GM12878 (cell line): ENCODE results near the gene VPS54. TPM values are rescaled to one million over a fixed set of nuclear protein-coding genes. Genes with fewer than 3 reads are reported as not detected.
A peak's percentile ranks its signal among the peaks of the same experiment; 100 is the strongest.

Source experiments
- ATAC-seq: fragments of 200-7000 bp; cut with Tn5 transposase; 3 replicates; pipeline ENCODE4 v1.9.1; 2020; ENCODE audit warnings: mild to moderate bottlenecking, moderate library complexity
- BruUV-seq: library from RNA; stranded (reverse); fragments of 400-500 nt; replicated peaks from 2 replicates; lab custom pipeline; 2021; lab: Mats Ljungman, UMichigan
- CTCF ChIA-PET: fragments of 300-600 bp; sonication (Branson Sonifier 250); formaldehyde crosslinking; extraction: SDS; loops from one replicate; lab custom pipeline; 2021; ENCODE audit warnings: inconsistent platforms; lab: Yijun Ruan, JAX
- POLR2A ChIA-PET: fragments of 350-600 bp; formaldehyde crosslinking; extraction: SDS; loops from one replicate; lab custom pipeline; 2021; ENCODE audit warnings: inconsistent platforms; lab: Charles Lee
- RAD21 ChIA-PET: fragments of 300-600 bp; sonication (Branson Sonifier 250); formaldehyde crosslinking; loops from one replicate; lab custom pipeline; 2023; ENCODE audit warnings: antibody characterized with exemption; ENCODE audit not compliant: unreplicated experiment; lab: Charles Lee
- SMC1A ChIA-PET: fragments of 300-600 bp; sonication (Branson Sonifier 250); formaldehyde crosslinking; loops from one replicate; lab custom pipeline; 2023; ENCODE audit not compliant: unreplicated experiment, uncharacterized antibody; lab: Charles Lee
- DNase-seq: peaks from one replicate; pipeline ENCODE4 v3.0.0-alpha.2; 2011; ENCODE audit warnings: low read depth, low spot score
- FAIRE-seq: peaks from 3 replicates; lab custom pipeline; 2011; peaks lifted over from hg19 to GRCh38; lab: Jason Lieb, UNC
- H2AFZ ChIP-seq: 2 replicates; pipeline ENCODE4 v1.6.0; 2011; ENCODE audit warnings: low read depth, low read length, control low read depth; ENCODE audit not compliant: control insufficient read depth
- H3K27ac ChIP-seq: 2 replicates; pipeline ENCODE4 v1.5.1; 2011; ENCODE audit warnings: control low read depth; ENCODE audit not compliant: control insufficient read depth, insufficient read depth
- H3K27me3 ChIP-seq, 2 experiments: replicated peaks in 1 of 2; 2 replicates each; pipeline versions ENCODE4 v1.6.0 to v1.6.1; 2011; ENCODE audit warnings: low read length in 1 of 2; ENCODE audit not compliant: control insufficient read depth in 2 of 2, insufficient read depth in 2 of 2
- H3K36me3 ChIP-seq, 2 experiments: 2 replicates each; pipeline ENCODE4 v1.5.1; 2011; ENCODE audit warnings: low read length in 1 of 2; ENCODE audit not compliant: control insufficient read depth in 2 of 2, insufficient read depth in 2 of 2
- H3K4me1 ChIP-seq: 2 replicates; pipeline ENCODE4 v1.6.1; 2011; ENCODE audit warnings: mild to moderate bottlenecking, low read length, moderate library complexity, mixed read lengths; ENCODE audit not compliant: control insufficient read depth, insufficient read depth
- H3K4me2 ChIP-seq: 2 replicates; pipeline ENCODE4 v1.6.0; 2011; ENCODE audit warnings: control low read depth; ENCODE audit not compliant: control insufficient read depth, insufficient read depth
- H3K4me3 ChIP-seq: fragments of 200-600 bp; sonication (generic); 2 replicates; pipeline ENCODE4 v1.5.1; 2016
- H3K79me2 ChIP-seq: 2 replicates; pipeline ENCODE4 v1.6.0; 2011; ENCODE audit warnings: low read length; ENCODE audit not compliant: control insufficient read depth, insufficient read depth
- H3K9ac ChIP-seq: 2 replicates; pipeline ENCODE4 v1.8.0; 2011; ENCODE audit warnings: low read length, control low read depth, mixed read lengths; ENCODE audit not compliant: control insufficient read depth, insufficient read depth
- H3K9me3 ChIP-seq: replicated peaks from 3 replicates; pipeline ENCODE4 v1.5.1; 2011; ENCODE audit warnings: mild to moderate bottlenecking, low read length; ENCODE audit not compliant: control insufficient read depth, insufficient read depth
- H4K20me1 ChIP-seq: 2 replicates; pipeline ENCODE4 v1.6.0; 2011; ENCODE audit not compliant: control insufficient read depth, insufficient read depth
- ATF3 ChIP-seq: IDR thresholded peaks from 2 replicates; pipeline ENCODE4 v1.6.1; 2011; ENCODE audit warnings: low read depth, mild to moderate bottlenecking, low read length, moderate library complexity, borderline replicate concordance; ENCODE audit errors: extremely low read depth
- BACH1 ChIP-seq: fragments of 450-650 bp; IDR thresholded peaks from 2 replicates; pipeline ENCODE4 v1.6.1; 2017; ENCODE audit warnings: mild to moderate bottlenecking, borderline replicate concordance
- CEBPB ChIP-seq, 2 experiments: fragments of 150-350 bp in 1 of 2; IDR thresholded peaks; 2 replicates each; pipeline ENCODE4 v1.6.1; 2012 to 2014; ENCODE audit warnings: low read depth in 2 of 2, low read length in 2 of 2, borderline replicate concordance in 1 of 2, inconsistent platforms in 1 of 2
- CEBPZ ChIP-seq: fragments of 150-350 bp; IDR thresholded peaks from 2 replicates; pipeline ENCODE4 v1.6.1; 2016; ENCODE audit warnings: low read depth, low read length
- ELK1 ChIP-seq: IDR thresholded peaks from 2 replicates; pipeline ENCODE4 v1.6.1; 2012; ENCODE audit warnings: low read depth, low read length, improper control_type of control experiment
- ETV6 ChIP-seq, 2 experiments: fragments of 450-650 bp in 1 of 2; IDR thresholded peaks in 1 of 2; conservative IDR thresholded peaks in 1 of 2; 2 replicates each; pipeline ENCODE4 v1.6.1; 2014; ENCODE audit warnings: antibody characterized with exemption in 1 of 2, borderline replicate concordance in 1 of 2, low read depth in 1 of 2, mild to moderate bottlenecking in 1 of 2, moderate library complexity in 1 of 2
- IRF5 ChIP-seq: fragments of 450-650 bp; IDR thresholded peaks from 2 replicates; pipeline ENCODE4 v1.6.1; 2017; ENCODE audit warnings: borderline replicate concordance
- NBN ChIP-seq: fragments of 450-650 bp; IDR thresholded peaks from 2 replicates; pipeline ENCODE4 v1.6.1; 2016
- NFIC ChIP-seq: IDR thresholded peaks from 2 replicates; pipeline ENCODE4 v1.6.1; 2012; ENCODE audit warnings: low read depth, mild to moderate bottlenecking, inconsistent platforms, low read length, moderate library complexity
- NFXL1 ChIP-seq: fragments of 450-650 bp; IDR thresholded peaks from 2 replicates; pipeline ENCODE4 v1.6.1; 2017; ENCODE audit warnings: antibody characterized with exemption, mild to moderate bottlenecking, borderline replicate concordance
- PBX3 ChIP-seq: IDR thresholded peaks from 2 replicates; pipeline ENCODE4 v1.6.1; 2011; ENCODE audit warnings: mild to moderate bottlenecking, low read depth, low read length, moderate library complexity; ENCODE audit not compliant: insufficient replicate concordance
- RB1 ChIP-seq: fragments of 450-650 bp; formaldehyde crosslinking; IDR thresholded peaks from 2 replicates; pipeline ENCODE4 v1.6.1; 2017; ENCODE audit warnings: mild to moderate bottlenecking, borderline replicate concordance
- SIN3A ChIP-seq: IDR thresholded peaks from 2 replicates; pipeline ENCODE4 v1.6.1; 2012; ENCODE audit warnings: low read depth, low read length, improper control_type of control experiment
- TCF12 ChIP-seq: IDR thresholded peaks from 2 replicates; pipeline ENCODE4 v1.6.1; 2011; ENCODE audit warnings: low read depth, mild to moderate bottlenecking, low read length
- TCF7 ChIP-seq: IDR thresholded peaks from 2 replicates; pipeline ENCODE4 v1.6.1; 2014; ENCODE audit warnings: antibody characterized with exemption, borderline replicate concordance
- USF1 ChIP-seq: IDR thresholded peaks from 2 replicates; pipeline ENCODE4 v1.6.1; 2011; ENCODE audit warnings: borderline replicate concordance, low read depth, mild to moderate bottlenecking, moderate library complexity, mixed read lengths, low read length; ENCODE audit not compliant: insufficient read depth; ENCODE audit errors: extremely low read length
- WGBS: methylation state at CpG from one replicate; pipeline ENCODE4 v1.1.6; 2016; ENCODE audit warnings: low lambda C conversion rate; ENCODE audit not compliant: insufficient replicate concordance, insufficient coverage; ENCODE audit errors: missing lambda C conversion rate; 5-methylcytosine and 5-hydroxymethylcytosine counted together
- in situ Hi-C: fragments of 300-500 bp; cut with MboI; formaldehyde crosslinking; loops from 9 replicates; pipeline ENCODE4 v1.14.3; 2018; ENCODE audit warnings: mixed read lengths
- intact Hi-C: fragments of 100-400 bp; cut with micrococcal nuclease; formaldehyde crosslinking; loops from one replicate; pipeline ENCODE4 v1.14.2; 2022; ENCODE audit not compliant: unreplicated experiment
- polyA plus RNA-seq, 11 experiments: library from polyadenylated mRNA; depleted of rRNA in 4 of 11; unstranded in 6 of 11; stranded (reverse) in 5 of 11; fragments of >200 nt; fragmentation: Nextera tagmentation in 4 of 11; fragmentation: Illumina TruSeq in 1 of 11; extraction: Ambion mirVana in 4 of 11; extraction: Trizol in 1 of 11; gene quantifications; 1 replicate in 1 of 11; 2 replicates in 10 of 11; pipeline versions ENCODE4 v1.2.1 to v1.2.3, GENCODE V29; 2011 to 2016; ENCODE audit warnings: inconsistent platforms in 2 of 11, missing spikeins in 2 of 11, low read depth in 1 of 11
- total RNA-seq, 4 experiments: library from RNA; depleted of rRNA in 3 of 4; stranded (reverse); fragments of >200 nt in 3 of 4; fragmentation: Illumina TruSeq in 1 of 4; extraction: Trizol in 1 of 4; gene quantifications; 2 replicates each; pipeline versions ENCODE4 v1.2.1 to v1.2.3, GENCODE V29; 2013 to 2021

Gene VPS54
- total and polyA plus RNA-seq, 10 of the 15 experiments (the other 5 are each of a cell fraction or from before 2014, with no cell fraction given) = 1.6 to 16.2 (median 9.3) TPM

DNA sequence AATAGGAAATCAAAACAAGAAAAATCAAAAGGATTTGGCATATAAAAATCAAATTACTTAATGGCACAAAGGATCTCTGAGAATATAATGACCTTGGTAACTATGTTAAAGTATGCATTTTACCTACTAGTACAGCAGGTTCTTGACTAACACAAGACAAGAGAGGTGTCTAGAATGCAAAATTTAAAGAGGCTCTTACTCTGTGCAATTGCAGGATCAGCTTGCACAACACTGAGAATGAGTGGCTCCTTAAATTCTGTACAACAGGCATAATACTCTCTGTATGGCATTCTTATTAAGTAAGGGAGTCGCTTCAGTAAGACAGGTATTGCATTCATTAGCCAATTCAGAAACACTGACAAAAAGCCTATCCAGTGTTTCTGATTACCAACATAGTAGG is 104.9 kb downstream of the VPS54 start:
- FAIRE-seq = peak; percentile 81
- RAD21 ChIA-PET = no interaction called here
- no TSS peak for BruUV-seq

More for the DNA sequence above, 104.9 kb downstream of the VPS54 start:
- H3K9me3 ChIP-seq = no peaks in the 10 kb centered on the region
- ATAC-seq = no peak
- H3K4me1 ChIP-seq = no peaks in the 10 kb centered on the region
- H3K36me3 ChIP-seq = peaks cover 0 to 11% of the 10 kb centered on the region in 2 experiments; a peak in 3 of 4 replicates
- H3K4me2 ChIP-seq = no peak overlapping the region
- H3K79me2 ChIP-seq = no peaks in the 10 kb centered on the region
- H3K9ac ChIP-seq = no peak overlapping the region
- SMC1A ChIA-PET = interaction anchor here (1.2 kb wide), 1 partner anchor 28 kb away, joined by 3 read pairs; no protein-coding TSS in a partner anchor
- no peaks in the 10 kb centered on the region for H4K20me1 ChIP-seq
- H3K27ac ChIP-seq = no peak overlapping the region
- TF ChIP-seq SIN3A = no peak
- no peak for TF ChIP-seq TCF7
- no peak for TF ChIP-seq CEBPZ
- no peak for TF ChIP-seq NFXL1
- TF ChIP-seq IRF5 = no peak
- TF ChIP-seq CEBPB (IDR thresholded peaks at IDR 0.05; ENCODE audit: borderline replicate concordance in 1 of 2, low read depth in 2 of 2, low read length in 2 of 2) = no peak
- TF ChIP-seq NFIC = no peak
- TF ChIP-seq PBX3 = no peak
- TF ChIP-seq NBN = no peak
- TF ChIP-seq USF1 = no peak
- TF ChIP-seq ETV6 (conservative IDR thresholded peaks at IDR 0.05 in 1 of 2, IDR thresholded peaks at IDR 0.05 in 1 of 2; ENCODE audit: borderline replicate concordance in 1 of 2, low read depth in 1 of 2) = no peak
- no peak for TF ChIP-seq RB1
- TF ChIP-seq ELK1 = no peak
- TF ChIP-seq TCF12 = no peak
- no peak for TF ChIP-seq ATF3
- TF ChIP-seq BACH1 = no peak
- TF ChIP-seq, all 136 proteins: peak for 0
- H2AFZ ChIP-seq = no peak overlapping the region
- no peaks in the 10 kb centered on the region for H3K27me3 ChIP-seq
- in situ Hi-C loops (no loop called here), intact Hi-C loops (no loop called here)
- ChIA-PET CTCF (no interaction called here), POLR2A (no interaction called here)
- no peak overlapping the region for H3K4me3 ChIP-seq
- 95% methylated on average over 1 of the region's 1 CpG for WGBS
- no peak for DNase-seq
